CD14-positive monocyte (primary cell): ENCODE data around the gene FAM117A. TPM values are rescaled to one million over a fixed set of nuclear protein-coding genes. Genes with fewer than 3 reads are reported as not detected.

Experiments used
- DNase-seq, 3 donors: peaks; one replicate each; pipeline ENCODE4 v3.0.0-alpha.2; 2011 to 2022
- H2AFZ ChIP-seq: 2 replicates; pipeline ENCODE4 v1.6.0; 2012; ENCODE audit warnings: mild to moderate bottlenecking, low read depth, low read length, inconsistent platforms; ENCODE audit not compliant: insufficient read depth, poor library complexity, severe bottlenecking
- H3K27ac ChIP-seq, 2 donors: 1 replicate in 1 of 2; 2 replicates in 1 of 2; pipeline ENCODE4 v1.5.1; 2012 to 2013; ENCODE audit warnings: low read length in 2 of 2, control low read depth in 1 of 2, inconsistent platforms in 1 of 2, low read depth in 1 of 2, mild to moderate bottlenecking in 1 of 2
- H3K27me3 ChIP-seq, 2 donors: one replicate each; pipeline versions ENCODE4 v1.6.0 to v1.6.1; 2011 to 2013; ENCODE audit warnings: low read length in 2 of 2; ENCODE audit not compliant: control insufficient read depth in 2 of 2, insufficient read depth in 2 of 2
- H3K36me3 ChIP-seq, 2 donors: replicated peaks in 1 of 2; 1 replicate in 1 of 2; 2 replicates in 1 of 2; pipeline versions ENCODE4 v1.5.1 to v1.6.1; 2012 to 2013; ENCODE audit warnings: low read length in 2 of 2, control low read depth in 1 of 2, inconsistent platforms in 1 of 2, mild to moderate bottlenecking in 1 of 2; ENCODE audit not compliant: insufficient read depth in 2 of 2, control insufficient read depth in 1 of 2
- H3K4me1 ChIP-seq, 2 donors: 1 replicate in 1 of 2; 2 replicates in 1 of 2; pipeline versions ENCODE4 v1.5.1 to v1.6.1; 2012 to 2013; ENCODE audit warnings: low read length in 2 of 2, control low read depth in 1 of 2, inconsistent platforms in 1 of 2, mild to moderate bottlenecking in 1 of 2, moderate library complexity in 1 of 2; ENCODE audit not compliant: insufficient read depth in 2 of 2, control insufficient read depth in 1 of 2
- H3K4me2 ChIP-seq: replicated peaks from 2 replicates; pipeline ENCODE3; 2012; ENCODE audit warnings: low read length, moderate library complexity, mild to moderate bottlenecking; ENCODE audit not compliant: poor library complexity, severe bottlenecking; ENCODE audit errors: extremely low read depth
- H3K4me3 ChIP-seq, 3 experiments: fragments of 200-600 bp in 1 of 3; sonication (generic) in 1 of 3; replicated peaks in 1 of 3; 1 replicate in 2 of 3; 2 replicates in 1 of 3; pipeline ENCODE4 v1.5.1; 2011 to 2013; ENCODE audit warnings: low read length in 3 of 3, mild to moderate bottlenecking in 3 of 3, control low read depth in 2 of 3, low read depth in 2 of 3, inconsistent platforms in 1 of 3, moderate library complexity in 1 of 3
- H3K79me2 ChIP-seq: 2 replicates; pipeline ENCODE4 v1.6.0; 2012; ENCODE audit warnings: mild to moderate bottlenecking, control low read depth, inconsistent platforms, low read length, moderate library complexity; ENCODE audit not compliant: insufficient read depth
- H3K9ac ChIP-seq: 2 replicates; pipeline ENCODE4 v1.6.0; 2017; ENCODE audit warnings: low read length, mild to moderate bottlenecking; ENCODE audit not compliant: insufficient read depth, poor library complexity, severe bottlenecking
- H3K9me3 ChIP-seq, 2 donors: replicated peaks in 1 of 2; 1 replicate in 1 of 2; 2 replicates in 1 of 2; pipeline versions ENCODE4 v1.5.1 to v1.6.1; 2012 to 2013; ENCODE audit warnings: low read length in 2 of 2, control low read depth in 1 of 2; ENCODE audit not compliant: control insufficient read depth in 1 of 2, insufficient read depth in 1 of 2
- H4K20me1 ChIP-seq: 2 replicates; pipeline ENCODE4 v1.6.0; 2012; ENCODE audit warnings: mild to moderate bottlenecking, low read length, control low read depth, moderate library complexity; ENCODE audit not compliant: insufficient read depth
- H3K27ac Mint-ChIP-seq, 7 donors: one replicate each; pipeline ENCODE4 v1.8.0; 2020; ENCODE audit warnings: mild to moderate bottlenecking in 7 of 7, mixed read lengths in 7 of 7, moderate library complexity in 6 of 7, inconsistent platforms in 2 of 7
- H3K27me3 Mint-ChIP-seq, 3 donors: one replicate each; pipeline ENCODE4 v1.8.0; 2021 to 2022; ENCODE audit warnings: low read depth in 3 of 3, mild to moderate bottlenecking in 3 of 3, mixed read lengths in 3 of 3, moderate library complexity in 3 of 3, inconsistent platforms in 1 of 3
- H3K36me3 Mint-ChIP-seq, 2 donors: one replicate each; pipeline ENCODE4 v1.8.0; 2020; ENCODE audit warnings: mixed read lengths in 2 of 2, inconsistent platforms in 1 of 2, mild to moderate bottlenecking in 1 of 2
- H3K4me1 Mint-ChIP-seq: one replicate; pipeline ENCODE4 v1.8.0; 2020; ENCODE audit warnings: mild to moderate bottlenecking, mixed read lengths
- H3K4me3 Mint-ChIP-seq, 2 donors: one replicate each; pipeline ENCODE4 v1.8.0; 2020; ENCODE audit warnings: mild to moderate bottlenecking in 2 of 2, mixed read lengths in 2 of 2, moderate library complexity in 1 of 2
- H3K9me3 Mint-ChIP-seq, 7 donors: one replicate each; pipeline ENCODE4 v1.8.0; 2020 to 2022; ENCODE audit warnings: mixed read lengths in 7 of 7, mild to moderate bottlenecking in 6 of 7, moderate library complexity in 6 of 7, inconsistent platforms in 2 of 7
- CTCF ChIP-seq: fragments of 200-600 bp; IDR thresholded peaks from one replicate; pipeline ENCODE4 v1.8.0; 2022; ENCODE audit warnings: antibody characterized with exemption, mild to moderate bottlenecking
- WGBS: methylation state at CpG from one replicate; pipeline ENCODE4 v1.1.5; 2013; ENCODE audit warnings: missing lambda C conversion rate; ENCODE audit not compliant: insufficient coverage; 5-methylcytosine and 5-hydroxymethylcytosine counted together
- intact Hi-C, 2 donors: fragments of 100-400 bp; cut with micrococcal nuclease; formaldehyde crosslinking; loops; one replicate each; pipeline versions ENCODE4 v1.15.0 to v1.15.1; 2023
- polyA plus RNA-seq, 3 donors: library from polyadenylated mRNA; depleted of rRNA in 1 of 3; unstranded in 2 of 3; stranded (reverse) in 1 of 3; fragments of 300-500 nt in 2 of 3; fragments of >200 nt in 1 of 3; fragmentation: Illumina TruSeq in 2 of 3; gene quantifications; 1 replicate in 2 of 3; 2 replicates in 1 of 3; pipeline ENCODE4 v1.2.3, GENCODE V29; 2012 to 2021

Gene FAM117A
- polyA plus RNA-seq, 3 donors = 11.8 to 34.9 (median 17.9) TPM

DNA sequence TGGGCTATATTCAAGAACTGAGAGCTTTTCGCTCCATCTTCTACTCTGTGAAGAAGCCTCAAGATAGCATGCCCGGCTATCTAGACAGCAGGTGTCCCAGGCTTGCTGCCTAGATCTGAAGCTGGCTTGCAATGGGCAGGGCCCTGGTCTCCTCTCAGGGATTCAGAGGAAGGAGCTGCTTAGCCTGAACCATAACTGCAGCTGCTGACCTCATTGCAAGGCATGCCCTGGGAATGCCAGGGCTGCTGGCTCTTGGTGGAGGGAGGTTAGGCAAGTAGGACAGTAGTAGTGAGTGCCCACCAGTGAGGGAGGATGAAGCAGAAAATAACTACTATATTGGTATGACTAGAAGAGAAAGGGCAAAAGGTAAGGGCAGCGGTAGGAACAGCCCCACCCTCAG lies 34.9 kb downstream of the FAM117A start:
- no peak for TF ChIP-seq CTCF
- peak overlapping the region in 1 of 3 experiments; percentile 37 for H3K4me3 ChIP-seq
- Mint-ChIP-seq H3K4me3 (no peak overlapping the region), H3K27me3 (no peaks in the 10 kb centered on the region), H3K36me3 (peaks cover 35 to 62% of the 10 kb centered on the region in 2 donors), H3K9me3 (peaks cover 0 to 7% (median 0%) of the 10 kb centered on the region in 7 donors), H3K27ac (peak overlapping the region; percentile 66 to 93 (median 80)), H3K4me1 (peaks cover 56% of the 10 kb centered on the region)
- H3K27me3 ChIP-seq = no peaks in the 10 kb centered on the region
- no peak overlapping the region for H2AFZ ChIP-seq
- peak overlapping the region; percentile 51 to 59 for H3K27ac ChIP-seq
- peaks cover 20 to 36% of the 10 kb centered on the region in 2 donors for H3K4me1 ChIP-seq
- H4K20me1 ChIP-seq = no peaks in the 10 kb centered on the region
- peaks cover 10 to 42% of the 10 kb centered on the region in 2 donors for H3K36me3 ChIP-seq
- intact Hi-C loops = loop anchor here in 1 of 2 donors (5.0 kb wide), 1 partner anchor 33 kb away; the partner anchor contains the start of gene FAM117A
- H3K4me2 ChIP-seq = no peak overlapping the region
- no peak overlapping the region for H3K9ac ChIP-seq
- WGBS = 75% methylated on average over 1 of the region's 3 CpGs
- peaks cover 77% of the 10 kb centered on the region for H3K79me2 ChIP-seq
- no peaks in the 10 kb centered on the region for H3K9me3 ChIP-seq
- no peak for DNase-seq

- WGBS = 4% methylated on average over 4 of the region's 5 CpGs
- Histone ChIP-seq H4K20me1 (no peaks in the 10 kb centered on the region), H3K27me3 (no peaks in the 10 kb centered on the region), H3K4me2 (peak overlapping the region; percentile 48), H3K79me2 (peaks cover 77% of the 10 kb centered on the region), H3K9ac (no peak overlapping the region), H3K4me3 (peak overlapping the region in 1 of 3 experiments; percentile 37), H3K27ac (peak overlapping the region; percentile 59 to 61), H3K9me3 (no peaks in the 10 kb centered on the region), H2AFZ (peak overlapping the region; percentile 13), H3K4me1 (peaks cover 19 to 31% of the 10 kb centered on the region in 2 donors), H3K36me3 (peaks cover 10 to 42% of the 10 kb centered on the region in 2 donors)
- H3K27ac Mint-ChIP-seq = peak overlapping the region; percentile 41 to 93 (median 80)
- peak overlapping the region; percentile 55 to 65 for H3K4me3 Mint-ChIP-seq
- H3K4me1 Mint-ChIP-seq = peaks cover 59% of the 10 kb centered on the region
- peaks cover 0 to 7% (median 0%) of the 10 kb centered on the region in 7 donors for H3K9me3 Mint-ChIP-seq
- intact Hi-C loops = loop anchor here in 1 of 2 donors (5.0 kb wide), 1 partner anchor 34 kb away; the partner anchor contains the start of gene FAM117A
- peaks cover 39 to 63% of the 10 kb centered on the region in 2 donors for H3K36me3 Mint-ChIP-seq
- no peaks in the 10 kb centered on the region for H3K27me3 Mint-ChIP-seq
- no peak for DNase-seq
- no peak for TF ChIP-seq CTCF
Observed at GRCh38 chr17:49728425-49728824, 35.5 kb downstream of the FAM117A start.
